ENCODE data around the gene VPS51.
"Not testable (repeated sequence)": the region's sequence is repeated elsewhere in the genome, so short reads cannot be mapped to it uniquely, and the experiment has no call there.

VPS51 gene

GRCh38 chr11:65107751-65108468, 11.9 kb downstream of the VPS51 start:
- no peak for DNase-seq (ENCODE audit: low read depth)

GRCh38 chr11:65108469-65109123, 12.6 kb downstream of the VPS51 start:
- DNase-seq (ENCODE audit: low read depth): no peak

GRCh38 chr11:65109231-65110198, 13.5 kb downstream of the VPS51 start:
- DNase-seq (ENCODE audit: low read depth): no peak

GRCh38 chr11:65110354-65110861, 14.4 kb downstream of the VPS51 start:
- peak; percentile 54 for DNase-seq (ENCODE audit: low read depth)

GRCh38 chr11:65111159-65111743, 15.2 kb downstream of the VPS51 start:
- DNase-seq (ENCODE audit: low read depth): no peak

GRCh38 chr11:65111744-65112545, 15.9 kb downstream of the VPS51 start, which contains the start of gene TM7SF2:
Gene TM7SF2 (plus strand): TSS chr11:65111872. CDS start chr11:65112016, 144 bp downstream.
- peak; percentile 84 for DNase-seq (ENCODE audit: low read depth)

GRCh38 chr11:65112546-65113360, 16.7 kb downstream of the VPS51 start:
- no peak for DNase-seq (ENCODE audit: low read depth)

GRCh38 chr11:65113361-65113756, 17.3 kb downstream of the VPS51 start:
- no peak for DNase-seq (ENCODE audit: low read depth)

- DNase-seq (ENCODE audit: low read depth): no peak
These were observed 17.8 kb downstream of the VPS51 start for GRCh38 chr11:65113839-65114238.

- no peak for DNase-seq (ENCODE audit: low read depth)
These were observed 18.6 kb downstream of the VPS51 start for GRCh38 chr11:65114538-65115171.

GRCh38 chr11:65115361-65116082, 19.5 kb downstream of the VPS51 start:
- DNase-seq (ENCODE audit: low read depth): no peak

- no peak for DNase-seq (ENCODE audit: low read depth)
These were observed 20.6 kb downstream of the VPS51 start for GRCh38 chr11:65116370-65117205.

- peak; percentile 96 for DNase-seq (ENCODE audit: low read depth)
These were observed 21.4 kb downstream of the VPS51 start, which contains the start of gene ZNHIT2 for GRCh38 chr11:65117206-65118096. Gene ZNHIT2 (minus strand): TSS chr11:65117701. CDS start chr11:65117653, 48 bp downstream.

- no peak for DNase-seq (ENCODE audit: low read depth)
These were observed 22.3 kb downstream of the VPS51 start for GRCh38 chr11:65118097-65118837.

- DNase-seq (ENCODE audit: low read depth): not testable (repeated sequence)
These were observed 23.1 kb downstream of the VPS51 start for GRCh38 chr11:65118891-65119669.

Measured in stromal cell of bone marrow (primary cell).